GM03348 (cell line): ENCODE measurements around the gene CBLL1.

ENCODE experiments used
- DNase-seq: peaks from one replicate; pipeline ENCODE4 v3.0.0; 2012; ENCODE audit warnings: low spot score

Gene CBLL1, protein sequence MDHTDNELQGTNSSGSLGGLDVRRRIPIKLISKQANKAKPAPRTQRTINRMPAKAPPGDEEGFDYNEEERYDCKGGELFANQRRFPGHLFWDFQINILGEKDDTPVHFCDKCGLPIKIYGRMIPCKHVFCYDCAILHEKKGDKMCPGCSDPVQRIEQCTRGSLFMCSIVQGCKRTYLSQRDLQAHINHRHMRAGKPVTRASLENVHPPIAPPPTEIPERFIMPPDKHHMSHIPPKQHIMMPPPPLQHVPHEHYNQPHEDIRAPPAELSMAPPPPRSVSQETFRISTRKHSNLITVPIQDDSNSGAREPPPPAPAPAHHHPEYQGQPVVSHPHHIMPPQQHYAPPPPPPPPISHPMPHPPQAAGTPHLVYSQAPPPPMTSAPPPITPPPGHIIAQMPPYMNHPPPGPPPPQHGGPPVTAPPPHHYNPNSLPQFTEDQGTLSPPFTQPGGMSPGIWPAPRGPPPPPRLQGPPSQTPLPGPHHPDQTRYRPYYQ

GRCh38 chr7:107743567-107744344 is at the start of gene CBLL1:
TSS of gene CBLL1 (plus strand) at chr7:107744142. CDS start at chr7:107744164, 22 bp downstream.
- DNase-seq, result peak; percentile 97

- DNase-seq, result peak; percentile 16
Observed at GRCh38 chr7:107694386-107694785, 49.6 kb upstream of the CBLL1 start.

- DNase-seq, result no peak
Observed at GRCh38 chr7:107696330-107696946, 47.5 kb upstream of the CBLL1 start.

DNA sequence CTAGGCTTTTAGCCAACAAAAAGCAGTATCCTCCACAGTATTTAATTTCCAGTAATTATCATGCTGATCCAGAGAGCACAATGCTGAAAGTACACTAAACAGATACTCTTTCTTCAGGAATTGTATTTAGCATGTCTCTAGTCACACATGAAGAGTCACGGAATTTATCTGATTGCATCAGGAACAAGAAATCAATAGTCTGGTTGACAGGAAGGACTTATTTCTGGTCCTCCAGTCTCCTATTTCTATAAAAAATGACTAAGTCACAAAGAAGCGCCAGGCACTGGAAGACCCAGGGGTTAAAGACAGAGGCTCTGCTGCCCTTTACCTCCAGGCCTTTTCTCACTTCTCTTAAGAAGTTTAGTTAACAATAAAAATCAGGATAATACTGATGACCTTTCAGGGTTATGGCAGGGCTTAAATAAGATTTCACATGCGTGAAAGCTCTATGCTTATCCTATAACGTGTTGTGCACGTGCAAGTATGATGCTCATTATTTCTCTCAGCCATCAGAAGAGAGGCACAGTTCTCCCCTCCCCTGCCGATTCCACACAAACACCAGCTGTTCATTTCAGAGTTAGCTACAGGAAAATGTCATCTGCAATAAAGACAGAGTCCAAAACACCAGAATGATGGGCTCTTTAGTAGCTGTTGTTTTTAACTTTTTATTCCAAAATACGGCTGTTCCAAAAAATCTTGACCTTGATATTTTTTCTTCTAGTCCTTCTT is 46.5 kb upstream of the CBLL1 start:
- no peak for DNase-seq

- DNase-seq, result no peak
Observed at GRCh38 chr7:107700570-107700969, 43.4 kb upstream of the CBLL1 start.

GRCh38 chr7:107701191-107701590 is 42.8 kb upstream of the CBLL1 start:
- no peak for DNase-seq

DNA sequence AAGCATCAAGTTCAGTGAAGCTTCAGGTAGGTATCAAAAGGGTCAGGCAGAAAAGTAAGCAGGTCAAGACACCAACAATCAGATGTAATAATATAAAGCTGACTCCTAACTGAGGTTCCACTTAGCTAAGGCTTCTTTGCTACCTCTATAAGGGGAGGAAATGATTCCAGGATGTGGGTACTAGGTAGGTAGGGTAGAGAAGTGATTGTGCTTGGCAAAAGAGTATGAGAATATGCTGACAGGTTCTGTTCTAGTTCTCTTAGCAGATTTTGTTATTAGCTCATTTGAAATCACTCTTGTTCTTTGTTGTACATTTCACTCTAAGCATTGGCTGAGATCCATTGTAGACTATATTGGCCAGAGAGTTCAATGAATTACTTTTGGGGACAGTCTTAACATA is 40.7 kb upstream of the CBLL1 start:
- DNase-seq, result no peak

- no peak for DNase-seq
Observed at GRCh38 chr7:107703872-107704271, 40.1 kb upstream of the CBLL1 start.

- peak; percentile 10 for DNase-seq
Observed at GRCh38 chr7:107708956-107709355, 35.0 kb upstream of the CBLL1 start.

DNA sequence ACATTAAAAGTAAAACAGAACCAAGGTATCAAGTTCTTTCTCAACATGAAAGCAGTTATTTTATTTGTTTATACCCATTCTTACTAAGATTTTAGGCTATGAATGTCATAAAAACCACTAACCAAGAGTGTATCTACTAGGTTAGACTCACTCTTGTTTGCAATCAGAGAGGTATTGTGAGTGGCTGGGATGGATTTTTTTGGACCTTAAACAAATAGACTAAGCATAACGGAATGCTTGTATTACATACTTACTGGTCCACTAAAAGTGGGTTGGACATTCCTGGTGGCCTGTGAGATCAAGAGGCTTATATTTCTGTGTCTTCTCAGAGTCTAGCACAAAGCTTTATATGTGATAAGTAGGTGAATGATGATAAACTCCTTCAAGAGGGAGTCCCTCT is 32.6 kb upstream of the CBLL1 start:
- DNase-seq, result peak; percentile 33

DNA sequence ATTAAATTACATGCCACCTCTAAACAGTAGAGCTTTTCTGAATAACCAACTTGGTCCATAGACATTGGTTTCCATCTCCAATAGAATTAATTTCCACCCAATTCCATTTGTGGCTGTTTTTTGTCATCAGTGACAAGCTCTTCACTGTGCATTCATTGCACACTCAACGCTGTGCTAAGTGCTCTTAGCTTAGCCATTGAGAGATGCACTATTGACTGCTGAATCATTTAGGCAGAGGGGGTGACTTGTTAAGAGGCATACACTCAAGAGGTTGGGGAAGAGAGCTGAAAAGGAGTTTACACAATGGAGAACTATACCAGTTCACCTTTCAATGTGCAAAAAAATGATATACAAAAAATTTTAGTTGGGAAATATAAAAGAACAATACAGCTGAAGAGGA is 31.9 kb upstream of the CBLL1 start:
- DNase-seq, result no peak

DNA sequence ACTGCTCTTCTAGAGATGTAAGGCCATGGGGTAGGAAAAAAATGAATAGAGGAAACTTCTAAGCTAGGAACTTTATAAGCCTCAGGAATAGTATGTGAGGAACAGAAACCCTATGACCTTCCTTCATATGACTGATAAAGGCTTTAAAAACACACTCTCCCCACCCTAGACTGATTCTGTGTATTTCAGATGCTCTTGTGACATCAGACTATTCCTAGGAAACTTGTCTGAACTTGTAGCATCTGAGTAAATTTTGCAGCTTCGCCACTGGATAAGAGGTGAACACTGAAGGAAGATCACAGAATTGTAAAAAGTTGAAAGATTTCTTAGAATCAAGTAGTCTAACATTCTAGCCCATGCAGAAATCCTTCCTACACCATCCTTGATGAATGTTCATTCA is 31.0 kb upstream of the CBLL1 start:
- no peak for DNase-seq

DNA sequence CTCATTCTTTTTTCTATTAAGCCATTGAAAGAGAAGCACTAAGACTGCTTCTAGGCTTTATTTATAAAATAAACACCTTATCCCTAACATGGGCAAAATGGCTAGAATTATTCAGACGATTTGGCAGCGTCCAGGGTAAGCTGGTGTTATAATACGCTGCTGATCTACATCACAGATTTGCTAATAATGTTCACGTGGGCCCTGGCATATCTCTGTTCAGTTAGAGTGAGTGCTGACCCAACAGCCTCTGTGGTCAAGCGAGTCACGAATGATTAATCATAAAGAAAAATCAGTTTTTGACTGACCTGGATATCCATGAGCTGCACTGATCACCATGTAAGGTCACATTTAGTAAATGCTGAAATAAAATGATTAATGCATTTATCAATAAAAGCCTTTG is 28.4 kb upstream of the CBLL1 start:
- DNase-seq, result no peak

GRCh38 chr7:107718456-107719193 is 25.3 kb upstream of the CBLL1 start:
- no peak for DNase-seq

DNA sequence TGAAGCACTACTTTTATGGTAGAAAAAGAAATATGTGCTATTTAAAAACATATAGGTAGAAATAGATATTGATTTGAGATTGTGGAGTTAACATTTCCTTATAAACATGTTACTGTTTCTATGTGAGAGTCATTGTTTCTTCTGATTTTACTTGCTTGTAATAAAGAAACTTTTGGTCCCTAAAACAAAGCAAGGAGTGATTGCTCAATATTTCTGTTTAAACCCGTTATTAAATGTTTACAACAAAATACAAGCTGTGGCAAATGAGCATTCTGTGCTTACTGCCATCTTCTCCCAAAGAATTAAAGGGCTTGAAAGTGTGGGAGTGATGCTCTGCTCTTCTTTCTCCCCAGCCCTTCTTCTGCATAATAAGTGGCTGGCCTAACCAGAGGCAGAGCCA is 22.7 kb upstream of the CBLL1 start:
- no peak for DNase-seq

DNA sequence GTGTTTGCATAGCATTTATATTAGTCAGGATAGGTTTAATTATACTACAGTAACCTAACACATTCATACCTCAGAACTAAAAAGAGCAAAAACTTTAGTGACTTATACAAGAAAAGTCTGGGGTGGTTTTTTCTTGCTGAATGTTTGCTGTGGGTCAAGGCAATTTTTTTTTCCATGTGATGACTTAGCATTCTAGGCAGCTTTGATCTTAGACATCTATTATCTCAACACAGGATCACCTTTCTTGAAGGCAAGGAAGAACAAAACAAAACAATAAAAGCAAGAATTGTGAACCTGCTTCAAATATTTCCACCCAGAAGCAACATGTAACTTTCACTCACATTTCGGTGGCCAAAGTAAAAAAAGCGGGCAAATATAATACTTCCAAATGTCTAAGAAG is 20.7 kb upstream of the CBLL1 start:
- no peak for DNase-seq

GRCh38 chr7:107725138-107725740 is 18.7 kb upstream of the CBLL1 start:
- DNase-seq, result peak; percentile 51

DNA sequence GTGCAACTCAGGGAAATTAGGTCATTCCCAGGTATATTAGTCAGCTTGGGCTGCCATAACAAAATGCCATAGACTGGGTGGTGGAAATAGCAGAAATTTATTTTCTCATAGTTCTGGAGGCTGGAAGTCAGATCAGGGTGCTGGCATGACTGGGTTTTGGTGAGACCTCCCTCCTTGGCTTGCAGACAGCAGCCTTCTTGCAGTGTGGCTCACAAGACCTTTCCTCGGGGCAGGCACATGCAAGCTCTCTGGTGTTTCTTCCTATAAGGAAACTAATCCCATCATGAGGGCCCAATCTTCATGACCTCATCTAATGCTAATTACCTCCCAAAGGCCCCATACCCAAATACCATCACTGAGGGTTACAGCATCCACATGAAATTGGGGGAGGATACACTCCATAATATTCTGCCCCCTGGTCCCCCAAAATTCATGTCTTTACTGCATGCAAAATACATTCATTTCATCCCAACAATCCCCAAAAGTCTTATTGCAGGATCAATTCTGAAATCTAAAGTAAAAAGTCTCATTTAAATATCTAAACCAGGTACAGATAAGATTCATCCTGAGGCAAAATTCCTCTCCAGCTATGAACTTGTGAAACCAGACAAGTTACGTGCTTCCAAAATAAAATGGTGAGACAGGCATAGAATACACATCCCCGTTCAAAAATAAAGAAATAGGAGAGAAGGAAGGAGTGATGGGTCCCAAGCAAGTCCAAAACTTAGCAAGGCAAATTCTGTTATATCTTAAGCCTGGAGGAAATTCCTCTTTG is 17.4 kb upstream of the CBLL1 start:
- DNase-seq, result no peak

GRCh38 chr7:107728276-107728675 is 15.7 kb upstream of the CBLL1 start:
- DNase-seq, result no peak
